ENCODE measurements around the gene GTF2E1. TPM values are rescaled to one million over a fixed set of nuclear protein-coding genes. Genes with fewer than 3 reads are reported as not detected.
A peak's percentile ranks its signal among the peaks of the same experiment; 100 is the strongest.
"Not testable (repeated sequence)": the region's sequence is repeated elsewhere in the genome, so short reads cannot be mapped to it uniquely, and the experiment has no call there.

GTF2E1 gene
- polyA plus RNA-seq, 3 donors = 13.0 to 15.5 (median 14.9) TPM

DNA sequence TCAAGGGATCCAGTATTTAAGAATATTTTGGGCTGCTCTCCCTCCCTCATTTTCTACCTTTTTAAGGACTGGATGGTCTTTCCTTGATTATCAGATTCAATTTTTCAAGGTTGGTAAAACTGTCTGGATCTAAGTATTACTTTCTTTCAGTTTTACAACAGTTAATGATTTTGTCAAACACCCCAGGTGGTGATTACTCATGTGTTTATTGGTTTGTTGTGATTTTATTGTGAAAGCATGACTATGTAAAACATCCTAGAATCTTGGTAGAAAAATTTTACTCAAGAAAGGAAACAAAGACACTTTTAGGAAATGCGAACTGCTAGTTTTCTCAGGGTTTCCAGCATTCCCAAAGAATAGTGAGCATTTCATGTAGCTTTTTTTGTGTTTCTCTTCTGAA is 7.3 kb downstream of the GTF2E1 start:
- no peak for DNase-seq

DNA sequence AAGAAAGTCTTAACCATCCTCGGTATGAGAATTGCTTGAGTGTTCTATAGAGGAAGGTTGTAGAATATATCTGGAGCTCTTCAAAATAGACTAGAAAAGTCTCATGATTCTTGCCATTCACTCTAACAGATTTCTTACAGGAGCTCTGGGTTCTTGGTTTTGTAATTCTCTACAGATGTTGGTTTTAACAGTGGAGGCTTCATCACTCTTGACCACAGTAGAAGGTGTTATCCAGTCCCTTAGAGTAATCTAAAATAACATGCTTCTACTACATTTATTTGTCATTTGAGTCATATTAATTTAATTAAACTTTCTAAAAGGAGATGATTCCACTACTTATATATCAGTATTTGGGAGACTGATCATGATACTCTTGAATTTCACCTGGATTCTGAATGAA is 9.7 kb downstream of the GTF2E1 start:
- no peak for DNase-seq

DNA sequence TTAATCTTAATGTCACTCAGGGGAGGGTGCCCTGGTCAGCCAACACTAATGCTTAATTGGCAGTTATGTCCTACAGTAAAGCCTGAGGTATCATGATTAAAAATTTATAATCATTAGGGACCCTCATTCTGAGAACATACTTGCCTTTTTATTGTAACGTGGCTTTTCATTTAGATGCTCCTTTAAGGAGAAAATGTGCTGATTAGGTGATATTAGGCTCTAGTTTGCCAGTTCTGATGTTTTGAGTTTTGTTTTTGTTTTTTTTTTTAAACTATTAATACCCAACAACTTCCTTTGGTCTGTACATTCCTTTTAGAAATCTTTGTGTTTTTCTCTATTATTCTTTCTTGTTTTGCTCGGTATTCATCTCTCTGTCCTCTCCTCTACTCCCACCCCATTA is 10.3 kb downstream of the GTF2E1 start:
- no peak for DNase-seq

DNA sequence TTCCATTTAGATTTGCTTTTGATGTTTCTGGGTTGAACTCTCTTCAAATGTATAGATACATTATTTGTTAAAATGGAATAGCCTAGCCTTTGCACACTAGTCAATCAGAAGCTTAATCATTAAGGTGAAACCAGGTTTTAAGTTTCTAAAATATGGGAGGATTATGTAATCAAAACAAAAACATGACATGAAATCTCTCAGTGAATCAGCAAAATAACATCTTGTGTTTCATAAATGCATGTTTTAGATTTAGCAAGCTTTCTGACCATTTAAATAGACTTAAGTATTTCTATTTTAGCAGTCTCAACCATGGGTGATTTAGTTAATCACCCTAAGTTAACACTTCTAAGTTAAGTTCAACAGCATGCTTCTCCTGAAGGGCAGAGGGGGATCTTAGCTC is 11.3 kb downstream of the GTF2E1 start:
- DNase-seq = no peak

DNA sequence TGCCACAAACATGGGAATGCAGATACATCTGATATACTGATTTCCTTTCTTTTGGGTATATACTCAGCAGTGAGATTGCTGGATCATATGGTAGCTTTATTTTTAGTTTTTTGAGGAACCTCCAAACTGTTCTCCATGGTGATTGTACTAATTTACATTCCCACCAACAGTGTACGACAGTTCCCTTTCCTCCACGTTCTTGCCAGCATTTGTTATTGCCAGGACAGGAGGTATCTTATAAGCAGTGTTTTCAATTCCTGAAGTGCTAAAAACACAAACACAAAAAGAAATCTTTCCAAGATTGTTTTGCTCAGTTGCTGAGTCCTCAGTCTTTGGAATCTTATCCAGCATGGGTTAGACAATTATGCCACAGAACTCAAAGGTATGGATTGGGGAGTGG is 13.5 kb downstream of the GTF2E1 start:
- no peak for DNase-seq

DNA sequence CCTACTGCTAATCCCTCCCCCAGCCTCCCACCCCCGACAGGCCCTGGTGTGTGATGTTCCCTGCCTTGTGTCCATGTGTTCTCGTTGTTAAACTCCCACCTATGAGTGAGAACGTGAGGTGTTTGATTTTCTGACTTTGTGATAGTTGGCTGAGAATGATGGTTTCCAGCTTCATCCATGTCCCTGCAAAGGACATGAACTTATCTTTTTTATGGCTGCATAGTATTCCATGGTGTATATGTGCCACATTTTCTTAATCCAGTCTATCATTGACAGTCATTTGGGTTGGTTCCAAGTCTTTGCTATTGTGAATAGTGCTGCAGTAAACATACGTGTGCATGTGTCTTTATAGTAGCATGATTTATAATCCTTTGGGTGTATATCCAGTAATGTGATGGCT is 16.0 kb downstream of the GTF2E1 start:
- not testable (repeated sequence) for DNase-seq

DNA sequence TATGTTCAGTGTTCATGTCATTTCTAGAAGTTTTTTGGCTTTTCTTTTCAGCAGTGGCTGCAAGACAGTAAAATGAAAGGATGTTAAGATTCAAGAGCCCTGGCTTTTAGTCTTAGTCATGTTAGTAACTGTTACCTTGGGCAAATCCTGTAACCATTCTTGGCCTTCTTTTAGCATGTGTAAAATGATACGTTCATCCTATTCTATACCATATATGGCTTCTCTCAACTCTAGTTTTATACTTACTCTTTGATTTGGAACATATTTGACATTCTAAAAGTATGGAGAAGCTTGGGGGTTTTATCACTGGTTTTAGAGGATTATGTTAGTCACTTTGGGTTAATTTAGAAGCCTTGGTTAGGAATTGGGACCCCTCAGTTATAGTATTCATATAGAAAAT is 20.1 kb downstream of the GTF2E1 start:
- DNase-seq = no peak

DNA sequence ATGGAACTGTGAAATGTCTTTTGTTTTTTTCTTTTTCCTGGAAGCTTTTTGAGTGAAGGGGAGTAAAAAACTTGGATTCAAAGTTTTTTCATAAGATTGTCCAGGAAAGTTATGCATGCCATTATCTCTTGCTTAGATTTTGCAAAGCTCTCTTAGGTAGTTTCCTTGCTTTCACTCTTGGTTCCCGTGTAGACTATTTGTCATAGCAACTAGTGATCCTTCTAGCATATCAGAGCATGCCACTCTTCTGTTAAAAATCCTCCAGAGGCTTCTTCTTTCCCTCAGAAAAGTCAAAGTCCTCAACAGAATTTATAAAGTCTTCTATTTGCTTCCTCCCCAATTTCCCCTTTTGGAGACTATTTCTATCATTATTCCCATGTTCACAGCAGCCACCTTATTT is 21.1 kb downstream of the GTF2E1 start:
- DNase-seq = no peak

DNA sequence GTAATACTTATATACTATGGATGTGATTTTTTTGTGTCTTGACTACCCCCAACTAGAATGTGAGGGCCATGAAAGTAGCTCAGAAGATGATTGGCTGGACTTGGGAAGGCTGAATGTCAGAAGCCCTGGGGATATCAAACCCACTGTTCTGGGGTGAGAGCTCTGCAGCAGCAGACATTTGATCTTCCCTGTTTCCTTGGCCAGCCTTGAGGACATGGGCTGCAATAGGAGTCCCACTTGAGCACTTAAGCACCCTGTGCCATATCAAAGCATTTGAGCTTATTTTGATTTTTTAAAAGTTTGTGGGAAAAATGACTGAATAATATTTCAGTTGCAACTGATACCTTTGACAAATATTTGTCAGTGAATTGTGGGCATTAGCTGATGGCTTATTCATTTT is 21.7 kb downstream of the GTF2E1 start:
- DNase-seq = no peak

DNA sequence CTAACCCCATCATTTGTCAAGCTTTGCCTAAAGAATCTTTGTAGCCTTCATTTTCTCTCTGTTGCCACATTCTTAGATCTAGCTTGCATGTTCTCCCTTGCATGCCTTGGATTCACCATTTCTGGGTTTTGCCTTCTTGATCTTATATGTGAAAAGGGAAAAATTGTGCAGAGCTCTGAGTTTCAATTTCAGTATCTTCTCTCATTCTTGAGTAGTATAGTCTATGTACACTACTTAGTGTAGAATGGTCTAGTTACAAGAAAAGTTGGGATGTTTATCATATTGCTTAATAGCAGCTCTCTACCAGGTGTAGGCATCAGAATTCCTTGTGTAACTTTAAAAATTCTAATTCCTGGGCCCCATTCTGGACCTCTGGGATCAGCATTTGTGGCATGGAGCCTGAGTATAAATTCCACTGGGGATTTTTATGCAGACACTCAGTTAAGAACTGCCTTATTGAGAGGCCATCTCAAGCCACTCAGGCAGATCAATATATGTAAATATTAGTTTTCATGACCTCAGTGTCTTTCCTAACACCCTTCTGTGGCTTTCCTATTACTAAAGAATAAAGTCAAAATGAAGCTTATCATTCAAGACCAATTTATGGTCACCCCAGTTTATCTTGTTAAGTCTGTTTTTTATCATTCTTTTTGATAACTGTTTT is 23.4 kb downstream of the GTF2E1 start:
- no peak for DNase-seq

DNA sequence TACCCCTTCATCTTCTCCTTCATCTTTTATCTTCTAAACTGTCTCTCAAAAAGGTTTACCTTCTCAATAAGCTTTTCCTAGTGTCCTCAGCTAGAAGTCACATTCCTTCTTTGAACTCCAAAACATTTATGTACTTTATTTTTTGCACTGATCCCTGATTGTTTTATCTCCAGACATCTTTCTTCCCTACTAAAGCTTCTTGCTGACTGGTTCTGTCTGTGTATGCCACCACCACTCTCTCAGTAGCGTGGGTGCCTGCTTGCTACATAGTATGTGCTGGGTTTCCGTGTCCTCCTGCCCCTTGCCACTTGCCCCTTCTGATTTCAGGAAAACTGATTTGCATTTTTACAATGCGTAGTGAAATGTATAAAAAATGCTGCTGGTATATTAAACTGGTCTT is 24.0 kb downstream of the GTF2E1 start:
- DNase-seq = no peak

DNA sequence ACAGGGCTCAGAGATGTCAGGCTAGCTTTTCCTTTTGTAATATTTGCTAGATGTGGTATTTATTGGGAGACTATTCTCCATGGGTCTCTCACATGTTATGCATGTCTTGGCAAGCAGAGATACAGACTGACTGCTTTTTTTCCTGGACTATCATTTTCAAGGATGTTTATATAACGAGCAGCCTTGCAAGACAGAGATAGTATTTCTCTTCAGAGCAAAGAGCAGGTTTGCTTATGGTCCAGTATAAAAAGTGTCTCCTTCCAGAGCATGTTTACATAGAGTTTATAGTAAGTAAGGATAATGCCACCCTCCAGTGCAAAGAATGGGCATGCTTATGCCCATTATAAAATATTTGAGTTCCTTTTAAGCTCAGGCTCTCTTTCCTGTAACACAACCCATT is 24.6 kb downstream of the GTF2E1 start:
- DNase-seq = no peak

DNA sequence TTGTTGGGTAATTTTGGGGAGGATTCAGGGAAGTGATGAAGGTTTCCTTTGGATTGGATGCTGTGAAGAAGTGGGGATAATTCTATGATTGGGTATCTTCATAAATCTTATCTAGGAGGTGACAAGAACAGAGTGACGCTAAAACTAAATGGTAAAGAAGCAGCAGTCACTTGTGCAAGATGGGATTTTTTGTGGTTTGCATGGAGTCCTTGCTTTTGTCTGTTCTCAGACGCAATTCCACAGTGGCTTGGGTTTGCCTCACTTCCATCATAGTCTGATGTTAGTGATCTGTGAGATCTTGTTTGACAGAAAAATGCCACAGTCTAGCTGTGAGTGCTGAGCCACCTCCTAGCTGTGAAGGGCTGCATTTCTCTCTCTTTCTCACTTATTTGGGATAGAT is 26.9 kb downstream of the GTF2E1 start:
- DNase-seq = no peak

DNA sequence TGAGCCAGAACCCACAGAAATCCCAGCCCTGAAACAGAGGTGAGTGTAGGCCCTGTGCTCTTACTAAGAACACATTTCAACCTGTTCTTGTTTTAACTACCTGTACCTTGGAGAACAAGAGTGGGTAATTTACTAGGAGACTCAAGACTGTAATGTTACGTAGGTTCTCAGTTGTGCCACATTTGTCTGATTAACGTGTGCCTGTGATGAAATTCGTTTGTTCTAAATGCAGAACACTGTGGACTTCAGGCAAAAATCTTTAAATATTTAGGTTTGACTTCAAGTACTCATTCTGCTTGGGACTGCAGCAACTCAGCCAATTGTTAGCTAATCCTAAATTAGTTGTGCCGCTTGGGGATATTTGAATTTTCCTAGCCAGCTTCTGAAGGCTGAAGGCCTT is 28.3 kb downstream of the GTF2E1 start:
- DNase-seq = no peak

DNA sequence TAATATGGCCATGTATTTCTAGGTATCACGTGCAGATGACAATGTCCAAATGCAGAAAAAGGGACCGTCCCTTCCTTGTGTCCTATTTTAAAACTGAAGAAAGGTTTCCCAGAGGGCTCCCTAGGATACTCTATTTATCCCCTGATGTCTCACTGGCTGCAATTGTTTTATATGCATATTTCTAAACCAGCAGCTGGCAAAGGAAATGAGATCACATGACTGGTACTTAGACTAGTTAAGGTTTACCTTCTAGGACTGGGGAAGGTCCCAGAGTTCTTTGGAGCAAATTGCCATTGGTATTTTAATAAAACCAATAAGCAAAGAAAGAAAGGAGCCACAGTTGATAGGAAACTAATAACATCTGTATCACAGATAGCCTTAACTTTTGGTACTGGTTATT is 29.5 kb downstream of the GTF2E1 start:
- DNase-seq = no peak

DNA sequence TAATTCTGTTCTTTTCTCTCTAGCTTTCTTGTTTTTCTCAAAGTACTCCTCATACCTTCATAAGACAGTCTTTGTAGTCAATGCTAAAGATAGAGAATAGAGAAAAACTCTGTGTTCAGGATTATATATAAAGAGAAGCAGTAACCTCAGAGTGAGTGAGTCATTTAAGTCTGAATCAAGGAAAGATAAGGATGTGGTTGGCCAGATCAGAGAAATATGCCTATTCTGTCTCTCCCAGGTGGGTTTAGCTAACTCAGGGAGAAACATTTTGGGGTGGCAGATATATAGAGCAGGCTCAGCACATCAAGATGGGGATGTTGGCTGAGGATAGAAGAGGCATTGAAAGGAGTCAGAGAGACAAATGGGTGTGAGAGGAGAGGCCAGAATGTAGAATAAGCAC is 31.4 kb downstream of the GTF2E1 start:
- no peak for DNase-seq

DNA sequence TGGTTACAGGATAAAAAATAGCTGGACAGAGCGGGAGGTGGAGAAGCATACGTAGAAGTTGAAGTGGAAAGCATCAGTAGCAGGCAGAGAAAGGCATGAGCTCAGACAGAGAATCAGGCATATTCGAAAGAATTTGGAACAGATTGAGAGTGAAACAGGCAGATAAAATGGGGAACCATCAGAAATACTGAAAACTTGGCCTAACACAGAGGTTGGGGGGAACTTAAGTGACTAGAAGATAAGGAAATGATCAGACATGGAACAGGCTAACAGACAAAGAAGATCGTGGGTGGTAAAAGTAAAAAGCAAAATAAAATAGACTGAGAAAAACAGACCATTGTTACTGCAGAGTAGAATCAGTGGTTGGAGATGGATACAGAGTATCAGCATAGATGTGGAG is 32.9 kb downstream of the GTF2E1 start:
- DNase-seq = no peak

DNA sequence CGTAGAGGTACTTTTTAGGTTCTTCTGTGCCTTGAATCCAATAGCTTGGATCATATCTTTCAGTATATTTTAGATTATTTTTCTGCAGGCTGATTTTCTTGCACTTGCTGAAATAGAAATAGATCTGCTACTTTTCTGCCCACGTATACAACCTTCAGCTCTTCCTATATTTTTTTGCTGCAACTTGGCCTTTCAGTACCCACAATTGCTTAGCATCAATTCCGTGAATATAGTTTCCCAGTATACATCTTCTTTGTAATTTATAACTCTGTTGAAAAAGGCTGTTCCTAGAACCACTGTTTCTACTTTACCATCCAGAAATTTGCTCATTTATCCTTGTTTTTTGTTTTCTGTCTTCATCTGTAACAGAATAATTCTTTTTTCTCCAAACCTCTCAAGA is 36.2 kb downstream of the GTF2E1 start:
- DNase-seq = no peak

DNA sequence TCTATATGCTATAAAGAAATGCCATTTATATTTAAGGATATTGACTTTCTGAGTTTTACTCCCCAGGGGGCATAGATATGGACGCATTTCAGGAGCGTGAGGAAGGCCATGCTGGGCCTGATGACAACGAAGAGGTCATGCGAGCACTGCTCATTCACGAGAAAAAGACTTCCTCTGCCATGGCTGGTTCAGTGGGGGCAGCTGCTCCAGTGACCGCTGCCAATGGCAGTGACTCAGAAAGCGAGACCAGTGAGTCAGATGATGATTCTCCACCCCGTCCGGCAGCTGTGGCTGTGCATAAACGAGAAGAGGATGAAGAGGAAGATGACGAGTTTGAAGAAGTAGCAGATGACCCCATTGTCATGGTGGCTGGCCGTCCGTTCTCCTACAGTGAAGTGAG is 38.4 kb downstream of the GTF2E1 start:
- DNase-seq = no peak

DNA sequence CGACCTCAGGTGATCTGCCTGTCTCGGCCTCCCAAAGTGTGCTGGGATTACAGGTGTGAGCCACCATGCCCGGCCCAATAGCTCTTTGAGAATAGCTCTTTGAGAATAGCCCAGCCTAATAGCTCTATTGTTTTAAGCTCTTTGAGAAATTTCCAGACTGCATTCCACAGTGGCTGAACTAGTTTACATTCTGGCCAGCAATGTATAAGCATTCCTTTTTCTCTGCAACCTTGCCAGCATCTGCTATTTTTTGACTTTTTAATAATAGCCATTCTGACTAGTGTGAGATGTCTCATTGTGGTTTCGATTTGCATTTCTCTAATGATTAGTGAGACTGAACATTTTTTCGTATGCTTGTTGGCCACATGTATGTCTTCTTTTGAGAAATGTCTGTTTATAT is 43.3 kb downstream of the GTF2E1 start:
- not testable (repeated sequence) for DNase-seq

DNA sequence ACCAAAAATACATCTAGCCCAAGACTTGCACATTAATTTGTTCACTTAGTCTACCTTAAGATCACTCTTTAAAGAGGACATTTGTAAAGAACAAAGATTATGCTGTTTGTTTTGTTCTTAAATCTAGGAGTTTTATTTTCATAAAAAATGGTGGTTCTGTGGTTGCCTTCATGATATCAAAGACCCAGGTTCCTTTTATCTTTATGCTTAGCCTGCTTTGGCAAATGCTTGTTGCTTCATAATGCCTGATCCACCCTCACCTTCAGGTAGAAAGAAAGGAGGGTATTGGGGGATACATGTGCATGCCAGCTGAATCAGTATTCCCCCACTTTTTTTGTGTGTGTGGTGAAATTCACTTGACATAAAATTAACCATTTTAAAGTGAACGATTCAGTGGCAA is 48.5 kb downstream of the GTF2E1 start:
- DNase-seq = no peak

DNA sequence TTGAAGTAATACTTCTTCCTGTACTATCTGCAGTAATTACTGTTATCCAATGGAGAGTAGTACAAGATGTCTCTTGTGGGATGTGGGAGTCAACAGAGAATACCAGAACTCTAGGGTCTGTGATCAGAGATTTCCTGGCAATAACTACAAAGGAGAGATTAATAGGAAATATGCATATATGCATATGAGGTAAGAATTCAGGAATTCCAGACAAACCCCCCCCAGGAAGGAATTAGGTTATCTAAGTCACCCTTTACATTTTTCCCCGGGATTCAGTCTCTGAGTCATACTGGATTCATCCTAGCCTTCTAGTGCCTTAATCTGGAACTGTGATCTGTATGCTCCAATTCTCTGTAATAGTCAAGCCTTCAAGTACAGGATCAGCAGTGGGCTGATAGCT is 49.4 kb downstream of the GTF2E1 start:
- no peak for DNase-seq

DNA sequence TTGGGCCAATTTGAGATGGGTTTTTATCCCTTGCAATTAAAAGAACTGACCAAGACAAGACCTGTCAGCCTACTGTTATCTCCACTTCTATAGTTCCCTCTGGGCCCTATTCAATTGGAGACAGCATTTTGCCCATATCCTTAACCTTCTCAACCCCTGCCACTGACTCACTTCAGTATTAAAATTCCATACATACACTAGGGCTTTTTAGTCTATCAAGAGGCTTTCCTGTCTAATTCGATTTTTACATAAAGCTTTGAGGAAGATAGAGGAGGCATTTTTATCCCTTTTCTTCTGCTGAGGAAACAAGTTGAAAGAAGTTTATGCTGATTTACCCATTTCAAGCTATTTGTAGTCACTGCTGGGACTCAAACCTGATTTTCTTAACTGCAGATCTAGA is 51.1 kb downstream of the GTF2E1 start:
- no peak for DNase-seq

DNA sequence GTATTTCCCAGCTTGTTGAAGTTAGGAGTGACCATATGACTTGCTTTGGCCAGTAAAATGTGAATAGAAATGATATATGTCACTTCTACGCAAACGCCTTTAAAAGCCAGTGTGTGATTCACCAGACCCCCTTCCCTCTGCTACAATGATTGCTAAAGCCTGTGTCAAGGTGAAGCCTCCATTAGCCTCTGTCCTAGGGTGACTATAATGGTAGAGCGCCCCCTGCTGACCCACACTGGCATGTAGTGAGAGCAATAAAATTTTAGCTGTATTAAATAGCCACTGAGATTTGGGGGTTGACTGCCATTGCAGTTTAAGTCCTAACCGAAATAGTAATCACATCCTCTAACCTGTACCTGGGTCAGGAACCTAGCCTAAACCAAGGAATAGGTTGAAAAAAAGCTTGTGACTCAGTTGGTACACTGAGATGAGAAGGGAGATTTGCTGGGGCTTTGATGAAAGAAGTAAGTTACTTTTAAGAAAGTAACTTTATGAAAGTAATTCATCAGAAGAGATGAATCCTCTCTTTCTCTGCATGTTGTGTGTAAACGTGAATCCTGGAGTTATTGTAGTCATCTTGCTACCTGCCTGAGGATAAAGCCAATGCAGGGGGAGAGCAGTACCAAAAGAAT is 52.6 kb downstream of the GTF2E1 start:
- peak; percentile 80 for DNase-seq

All from renal pelvis (tissue), 4 donors.